Esophagus squamous epithelium (tissue), 5 donors: ENCODE measurements around the gene PSMB7. TPM values are rescaled to one million over a fixed set of nuclear protein-coding genes. Genes with fewer than 3 reads are reported as not detected.

Experiments
- DNase-seq: peaks from one replicate; lab custom pipeline; 2025; lab: John Stamatoyannopoulos, UW
- H3K27ac ChIP-seq, 4 donors: fragments of 200-600 bp; sonication (generic); one replicate each; pipeline ENCODE4 v1.5.1; 2016 to 2019; ENCODE audit warnings: mild to moderate bottlenecking in 1 of 4
- H3K27me3 ChIP-seq, 4 donors: fragments of 200-600 bp; sonication (generic); 1 replicate in 3 of 4; 2 replicates in 1 of 4; pipeline versions ENCODE4 v1.5.1 to v1.6.0; 2017 to 2021; ENCODE audit warnings: antibody characterized with exemption in 1 of 4
- H3K36me3 ChIP-seq, 3 donors: fragments of 200-600 bp; sonication (generic); one replicate each; pipeline ENCODE4 v1.5.1; 2016 to 2019
- H3K4me1 ChIP-seq, 3 donors: fragments of 200-600 bp; sonication (generic); one replicate each; pipeline ENCODE4 v1.5.1; 2017 to 2019
- H3K4me3 ChIP-seq, 4 donors: fragments of 200-600 bp; sonication (generic); 1 replicate in 3 of 4; 2 replicates in 1 of 4; pipeline ENCODE4 v1.5.1; 2016 to 2019; ENCODE audit warnings: mild to moderate bottlenecking in 2 of 4, moderate library complexity in 1 of 4
- H3K9me3 ChIP-seq, 3 donors: fragments of 200-600 bp; sonication (generic); one replicate each; pipeline ENCODE4 v1.5.1; 2016 to 2019
- CTCF ChIP-seq, 6 experiments: fragments of 450-650 bp in 4 of 6; fragments of 200-600 bp in 2 of 6; sonication (generic) in 2 of 6; IDR thresholded peaks; one replicate each; pipeline ENCODE4 v1.5.1; 2016 to 2019; ENCODE audit warnings: antibody characterized with exemption in 6 of 6, mild to moderate bottlenecking in 4 of 6, moderate library complexity in 4 of 6
- POLR2A ChIP-seq, 4 donors: fragments of 450-650 bp; IDR thresholded peaks; one replicate each; pipeline ENCODE4 v1.6.1; 2017; ENCODE audit warnings: antibody characterized with exemption in 4 of 4, mild to moderate bottlenecking in 4 of 4, moderate library complexity in 3 of 4
- WGBS, 2 donors: methylation state at CpG; one replicate each; pipeline ENCODE4 v1.1.5; 2018; 5-methylcytosine and 5-hydroxymethylcytosine counted together
- intact Hi-C: fragments of 100-400 bp; cut with DNase I; formaldehyde crosslinking; loops from one replicate; pipeline ENCODE4 v1.15.0; 2022
- total RNA-seq, 4 donors: library from RNA; depleted of rRNA; stranded (reverse); fragments of >200 nt; gene quantifications; one replicate each; pipeline ENCODE4 v1.1.0, GENCODE V29; 2016
- donor health status: DM: yes; HTN: yes; CAD: no.

Gene PSMB7
- total RNA-seq, 4 donors from 2014 or later, result 114 to 229 (median 170) TPM

GRCh38 chr9:124365036-124365435 lies 50.2 kb downstream of the PSMB7 start:
- 74 to 82% methylated on average over 8 of the region's 8 CpGs for WGBS, 2 donors
- H3K4me1 ChIP-seq, result peaks cover 0 to 9% (median 0%) of the 10 kb centered on the region in 3 donors
- DNase-seq, result no peak

GRCh38 chr9:124364141-124364540 lies 51.1 kb downstream of the PSMB7 start:
- no peak overlapping the region for H3K27ac ChIP-seq
- peaks cover 0 to 35% (median 0%) of the 10 kb centered on the region in 3 donors for H3K36me3 ChIP-seq
- H3K4me1 ChIP-seq, result peaks cover 0 to 9% (median 0%) of the 10 kb centered on the region in 3 donors
- no peak for DNase-seq
- no peak overlapping the region for H3K4me3 ChIP-seq
- H3K9me3 ChIP-seq, result no peaks in the 10 kb centered on the region
- no peaks in the 10 kb centered on the region for H3K27me3 ChIP-seq
- intact Hi-C loops, result no loop called here
- WGBS, 2 donors, result 92 to 93% methylated on average over 4 of the region's 4 CpGs
- TF ChIP-seq POLR2A (IDR thresholded peaks at IDR 0.05) (no peak), CTCF (IDR thresholded peaks at IDR 0.05) (no peak)

More at GRCh38 chr9:124365036-124365435, 50.2 kb downstream of the PSMB7 start:
- Histone ChIP-seq H3K27ac (no peak overlapping the region), H3K4me3 (no peak overlapping the region), H3K27me3 (no peaks in the 10 kb centered on the region), H3K36me3 (peaks cover 0 to 35% (median 0%) of the 10 kb centered on the region in 3 donors), H3K9me3 (no peaks in the 10 kb centered on the region)
- no peak for TF ChIP-seq CTCF (IDR thresholded peaks at IDR 0.05)
- TF ChIP-seq POLR2A (IDR thresholded peaks at IDR 0.05), result no peak
- intact Hi-C loops, result no loop called here

GRCh38 chr9:124363326-124364096 lies 51.7 kb downstream of the PSMB7 start:
- Histone ChIP-seq H3K4me3 (no peak overlapping the region), H3K36me3 (peaks cover 0 to 37% (median 0%) of the 10 kb centered on the region in 3 donors), H3K4me1 (peaks cover 0 to 9% (median 0%) of the 10 kb centered on the region in 3 donors), H3K27me3 (no peaks in the 10 kb centered on the region), H3K9me3 (no peaks in the 10 kb centered on the region), H3K27ac (no peak overlapping the region)
- 88 to 94% methylated on average over 19 to 21 of the region's 21 CpGs for whole genome bisulfite sequencing, 2 donors
- DNase-seq, result no peak
- intact Hi-C loops, result no loop called here
- TF ChIP-seq POLR2A (IDR thresholded peaks at IDR 0.05) (no peak), CTCF (IDR thresholded peaks at IDR 0.05) (no peak)

- no peak for TF ChIP-seq CTCF (IDR thresholded peaks at IDR 0.05)
- TF ChIP-seq POLR2A (IDR thresholded peaks at IDR 0.05), result no peak
- intact Hi-C loops, result no loop called here
- WGBS, 2 donors, result 87 to 93% methylated on average over 8 of the region's 8 CpGs
- Histone ChIP-seq H3K4me3 (no peak overlapping the region), H3K27me3 (no peaks in the 10 kb centered on the region), H3K36me3 (peaks cover 0 to 35% (median 9%) of the 10 kb centered on the region in 3 donors), H3K4me1 (peaks cover 0 to 6% (median 0%) of the 10 kb centered on the region in 3 donors), H3K27ac (no peak overlapping the region), H3K9me3 (no peaks in the 10 kb centered on the region)
- no peak for DNase-seq
These were observed 54.1 kb downstream of the PSMB7 start for GRCh38 chr9:124361128-124361527.
